Cardiac septum (tissue), 1 donor: ENCODE results near the gene MADD. TPM values are rescaled to one million over a fixed set of nuclear protein-coding genes. Genes with fewer than 3 reads are reported as not detected.
"Not testable (repeated sequence)": the region's sequence is repeated elsewhere in the genome, so short reads cannot be mapped to it uniquely, and the experiment has no call there.

ENCODE experiments used
- DNase-seq: peaks from one replicate; pipeline ENCODE4 v3.0.0-alpha.2; 2020; ENCODE audit warnings: low spot score
- intact Hi-C: fragments of 100-400 bp; cut with DNase I; formaldehyde crosslinking; loops from one replicate; pipeline ENCODE4 v1.14.0; 2022
- total RNA-seq: library from RNA; stranded (reverse); fragmentation: NEBNext Ultra II Directional; extraction: Animal tissue kit (Norgen Biotek cat#: 25700); gene quantifications from one replicate; pipeline ENCODE4 v1.2.1, GENCODE V29; 2021
- donor health status: DM: no; HTN: no; CAD: no.

Gene MADD
- total RNA-seq, 1 donor from 2014 or later: 33.1 TPM

DNA sequence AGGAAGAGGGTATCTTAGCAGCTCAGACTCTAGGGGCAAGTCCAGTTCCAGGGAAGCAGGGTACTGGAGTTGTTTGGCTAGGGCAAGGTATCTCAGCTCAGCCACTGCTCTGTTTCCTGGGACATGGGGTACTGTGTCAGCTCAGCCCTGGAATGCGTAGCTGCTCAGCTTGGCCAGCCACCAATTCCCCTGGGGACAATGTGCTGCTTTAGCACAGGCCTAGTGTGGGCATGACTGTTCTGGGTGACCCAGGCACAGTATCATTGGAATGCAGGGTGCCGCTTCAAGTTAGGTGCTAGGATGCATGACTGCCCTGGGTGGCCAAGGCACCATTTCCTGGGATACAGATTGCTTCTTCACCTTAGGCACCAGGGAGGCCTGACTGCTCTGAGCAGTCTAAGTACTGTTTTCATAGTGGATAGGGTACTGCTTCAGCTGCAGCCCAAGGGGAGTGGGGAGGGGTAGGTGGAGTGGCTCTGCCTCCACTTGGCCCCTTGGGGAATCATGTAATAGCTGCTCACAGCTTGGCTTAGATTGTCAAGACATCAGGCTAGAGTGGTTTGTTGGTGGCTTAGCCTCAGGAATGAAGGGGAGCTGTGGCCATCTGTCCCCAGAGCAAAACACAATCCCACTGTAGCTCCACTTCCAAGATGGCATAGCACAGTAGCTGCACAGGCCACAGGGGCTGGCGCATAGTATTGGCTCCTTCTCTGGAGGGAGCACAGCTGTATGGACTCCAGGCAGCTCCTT is 36.0 kb downstream of the MADD start:
- DNase-seq: peak; percentile 86
- intact Hi-C loops: loop anchor here (5.0 kb wide), 1 partner anchor 34 kb away; the partner anchor contains the start of gene MADD

DNA sequence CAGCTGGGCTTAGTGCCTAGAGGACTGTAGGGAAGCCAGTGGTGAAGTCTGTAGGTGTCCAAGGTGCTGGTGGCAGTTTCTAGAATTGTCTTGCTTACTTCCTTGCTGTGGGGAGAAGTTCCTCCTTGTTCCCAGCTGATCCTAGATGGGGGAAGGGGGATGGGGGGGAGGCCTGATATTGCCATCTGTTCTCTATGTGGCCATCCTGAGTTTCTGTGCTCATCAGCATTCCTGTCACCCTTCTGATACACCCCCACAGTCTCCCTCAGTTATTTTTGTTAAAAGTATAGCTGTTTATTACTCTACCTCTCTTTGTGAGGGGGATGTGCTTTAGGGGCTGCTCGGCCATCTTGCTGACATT is 36.5 kb downstream of the MADD start:
- intact Hi-C loops: loop anchor here (5.0 kb wide), 1 partner anchor 34 kb away; the partner anchor contains the start of gene MADD

DNA sequence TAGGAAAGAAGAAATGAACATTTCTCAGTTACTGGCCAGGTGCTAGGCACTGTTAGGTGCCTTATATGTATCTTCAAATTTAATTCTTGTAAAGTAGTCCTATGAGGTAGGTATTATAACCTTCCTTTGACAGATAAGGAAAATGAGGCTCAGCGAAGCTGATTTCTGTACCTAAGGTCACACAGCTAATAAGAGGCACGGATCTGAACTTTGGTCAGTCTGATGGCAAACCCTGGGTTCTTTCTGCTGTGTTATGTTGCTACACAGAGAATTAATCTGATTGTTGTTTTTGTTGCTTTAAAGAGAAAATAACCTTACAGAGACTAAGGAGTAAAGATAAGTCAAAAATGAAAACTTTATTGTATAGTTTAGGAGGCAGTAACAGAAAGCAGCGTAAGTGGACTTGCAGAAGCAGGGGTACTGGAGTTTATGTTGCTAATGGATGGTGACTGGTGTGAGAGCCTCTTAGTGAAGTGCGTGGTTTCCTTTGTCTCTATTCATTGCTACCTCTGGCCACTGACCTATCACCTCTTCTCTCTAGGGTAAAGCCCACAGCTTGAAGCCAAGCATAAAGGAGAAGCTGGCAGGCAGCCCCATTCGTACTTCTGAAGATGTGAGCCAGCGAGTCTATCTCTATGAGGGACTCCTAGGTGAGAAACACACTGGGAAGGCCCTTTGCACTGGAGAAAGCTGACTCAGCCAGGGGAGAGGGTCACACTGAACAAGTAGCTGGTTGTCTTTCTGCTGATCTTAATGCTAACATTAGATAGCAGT is 38.3 kb downstream of the MADD start:
- peak; percentile 35 for DNase-seq
- intact Hi-C loops: loop anchor here (5.0 kb wide), 1 partner anchor 36 kb away; the partner anchor contains the start of gene MADD

More for the DNA sequence above, 36.5 kb downstream of the MADD start:
- peak; percentile 29 for DNase-seq

DNA sequence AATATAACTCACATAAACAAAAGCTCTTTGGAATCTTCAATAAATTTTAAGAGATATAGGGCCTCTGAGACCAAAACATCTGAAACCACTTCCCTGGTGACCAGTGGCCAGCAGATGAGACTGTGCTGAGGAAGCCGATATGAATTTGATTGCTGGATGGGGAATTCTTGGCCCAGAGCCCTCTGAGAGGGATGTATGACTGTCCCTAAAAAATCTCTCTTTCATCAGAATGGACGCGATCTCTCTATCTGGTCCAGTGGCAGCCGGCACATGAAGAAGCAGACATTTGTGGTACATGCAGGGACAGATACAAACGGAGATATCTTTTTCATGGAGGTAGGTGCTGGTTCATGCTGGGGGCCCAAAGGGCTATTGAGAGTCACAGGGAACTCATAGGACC is 45.1 kb downstream of the MADD start:
- intact Hi-C loops: no loop called here
- DNase-seq: peak; percentile 9

DNA sequence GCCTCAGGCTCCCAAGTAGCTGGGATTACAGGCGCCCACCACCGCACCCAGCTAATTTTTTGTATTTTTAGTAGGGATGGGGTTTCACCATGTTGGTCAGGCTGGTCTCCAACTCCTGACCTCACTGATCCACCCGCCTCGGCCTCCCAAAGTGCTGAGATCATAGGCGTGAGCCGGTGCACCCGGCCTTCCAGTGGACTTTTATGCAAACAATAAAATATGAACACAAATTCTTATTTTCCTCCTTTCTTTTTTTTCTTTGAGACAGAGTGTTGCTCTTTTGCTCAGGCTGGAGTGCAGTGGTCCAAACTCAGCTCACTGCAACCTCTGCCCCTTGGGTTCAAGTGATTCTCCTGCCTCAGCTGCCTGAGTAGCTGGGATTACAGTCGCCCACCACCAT is 46.6 kb downstream of the MADD start:
- intact Hi-C loops, DNase-seq: not testable (repeated sequence)

DNA sequence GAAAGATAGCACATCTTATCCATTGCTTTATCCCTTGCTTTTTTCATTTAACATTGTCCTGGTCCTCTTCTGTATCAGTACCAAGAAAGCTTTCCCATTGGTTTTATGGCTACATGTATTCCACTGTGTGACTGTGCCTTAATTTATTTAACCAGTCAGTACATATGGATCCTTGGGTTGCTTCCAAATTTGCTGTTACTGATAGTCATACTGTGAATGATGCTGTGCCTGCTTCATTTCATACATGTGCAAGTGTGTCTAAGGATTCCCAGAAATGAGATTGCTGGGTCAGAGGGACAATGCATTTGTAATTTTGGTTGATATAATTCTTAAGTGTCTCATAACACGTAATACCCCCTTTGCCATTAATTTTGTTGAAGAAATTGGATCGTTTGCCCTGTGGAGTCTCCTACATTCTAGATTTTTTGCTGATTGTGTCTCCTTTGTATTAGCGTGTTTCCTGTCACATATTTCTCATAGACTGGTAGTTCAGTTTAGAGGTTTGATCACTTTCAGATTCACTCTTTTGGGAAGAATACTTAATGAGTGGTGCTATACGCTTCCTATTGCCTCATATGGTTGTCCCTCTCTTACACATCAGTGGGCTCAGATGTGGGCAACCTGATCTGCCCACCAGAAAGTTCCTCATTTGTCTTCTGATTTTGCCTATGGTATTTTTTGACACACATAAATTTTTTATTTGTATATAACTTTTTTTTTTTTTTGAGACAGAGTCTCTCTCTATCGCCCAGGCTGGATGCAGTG is 47.3 kb downstream of the MADD start:
- DNase-seq: peak; percentile 6
- intact Hi-C loops: no loop called here

DNA sequence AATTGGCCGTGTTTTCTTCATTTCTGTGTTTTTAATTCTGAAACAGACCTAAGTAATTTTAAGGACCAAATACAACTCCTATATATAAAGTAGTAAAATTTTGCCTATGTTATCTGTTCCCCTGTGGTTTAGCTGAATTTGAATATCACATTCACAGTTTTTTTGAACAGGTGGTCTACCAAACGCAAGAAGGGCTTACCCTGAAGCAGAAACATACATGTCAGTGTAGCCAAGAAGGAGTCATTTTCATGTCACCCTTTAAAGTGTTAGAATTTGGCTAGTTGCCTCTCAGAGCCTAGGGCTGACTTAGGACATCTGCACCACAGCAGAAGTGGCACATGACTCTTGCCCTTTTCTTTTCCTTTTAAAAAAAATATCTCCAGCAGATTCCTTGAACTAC is 48.2 kb downstream of the MADD start:
- peak; percentile 31 for DNase-seq
- intact Hi-C loops: no loop called here

DNA sequence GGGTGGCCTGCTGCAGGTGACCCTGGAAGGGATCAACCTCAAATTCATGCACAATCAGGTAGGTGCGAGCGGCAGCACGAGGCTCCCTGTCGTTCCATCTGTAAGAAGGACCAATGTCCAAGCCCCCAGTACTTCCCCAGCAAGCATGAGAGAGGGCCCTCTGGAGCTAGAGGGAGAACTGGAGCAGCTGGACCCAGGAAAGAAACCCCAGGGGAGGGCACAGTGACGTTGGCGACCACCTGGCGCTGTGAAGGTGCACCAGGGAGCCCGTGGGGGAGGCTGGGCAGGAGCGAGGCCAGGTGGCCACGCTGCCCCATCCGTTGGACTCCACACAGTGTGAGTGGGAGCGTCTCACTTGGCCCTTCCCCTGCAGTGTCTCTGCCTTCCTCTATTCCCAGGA is 54.6 kb downstream of the MADD start:
- intact Hi-C loops: loop anchor here (5.0 kb wide), 1 partner anchor 47 kb away; no protein-coding TSS in a partner anchor
- peak; percentile 68 for DNase-seq

DNA sequence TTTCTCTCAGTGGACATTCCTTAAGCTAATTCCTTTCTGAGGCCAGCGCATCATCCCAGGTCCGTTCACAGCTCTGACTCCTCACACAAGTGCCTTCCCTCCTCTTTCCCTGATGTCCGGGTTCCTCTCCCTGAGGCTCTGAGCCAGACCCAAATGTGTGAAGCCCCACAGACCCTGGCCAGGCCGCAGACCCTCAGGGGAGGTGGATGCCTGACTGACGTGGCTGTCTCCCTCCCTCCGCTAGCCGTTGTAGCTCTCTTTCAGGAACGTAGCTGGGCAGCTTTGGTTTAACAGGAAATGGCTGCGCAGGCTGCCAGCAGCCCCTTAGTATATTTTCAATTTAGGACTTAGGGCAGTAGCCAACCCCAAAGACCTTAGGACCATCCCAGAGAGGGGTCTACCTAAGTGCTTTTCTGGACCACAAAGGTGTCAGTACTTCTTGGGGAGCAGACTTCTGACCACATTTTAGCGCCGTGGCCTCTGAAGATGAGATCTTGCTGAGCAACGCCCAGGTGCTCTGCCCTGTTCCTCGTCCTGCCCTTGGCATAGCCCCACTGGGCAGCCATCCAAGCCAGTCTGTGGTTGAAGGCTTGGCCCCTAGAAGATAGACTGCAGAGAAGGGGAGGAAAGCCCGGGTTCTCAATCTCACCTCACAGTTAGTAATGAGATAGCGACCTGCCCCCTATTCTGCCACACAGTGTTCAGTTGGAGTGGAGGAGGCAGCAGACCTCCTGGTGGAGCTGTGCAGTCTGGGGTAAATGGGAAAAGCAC is 55.5 kb downstream of the MADD start:
- intact Hi-C loops: no loop called here

DNA sequence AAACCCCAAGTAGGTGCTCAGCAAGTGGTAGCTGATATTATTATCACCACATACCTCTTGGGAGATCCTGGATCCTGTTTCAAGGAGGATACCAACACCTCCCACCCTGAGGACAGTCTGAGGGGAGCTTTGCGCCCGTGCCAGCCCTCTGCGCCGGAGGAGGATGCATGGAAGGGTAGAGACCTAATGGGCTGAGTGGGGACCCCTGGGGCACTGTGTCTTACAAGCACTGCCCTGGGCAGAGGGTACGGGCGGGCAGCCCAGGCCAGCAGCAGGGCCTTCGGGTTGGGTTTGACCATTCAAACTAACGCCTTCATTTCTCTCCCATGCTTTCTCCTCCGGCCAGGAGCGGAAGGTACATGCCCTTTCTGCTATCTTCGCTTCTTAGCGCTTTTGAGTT is 56.3 kb downstream of the MADD start:
- intact Hi-C loops: no loop called here
- DNase-seq: peak; percentile 72

More for the DNA sequence above, 55.5 kb downstream of the MADD start:
- peak; percentile 66 for DNase-seq

DNA sequence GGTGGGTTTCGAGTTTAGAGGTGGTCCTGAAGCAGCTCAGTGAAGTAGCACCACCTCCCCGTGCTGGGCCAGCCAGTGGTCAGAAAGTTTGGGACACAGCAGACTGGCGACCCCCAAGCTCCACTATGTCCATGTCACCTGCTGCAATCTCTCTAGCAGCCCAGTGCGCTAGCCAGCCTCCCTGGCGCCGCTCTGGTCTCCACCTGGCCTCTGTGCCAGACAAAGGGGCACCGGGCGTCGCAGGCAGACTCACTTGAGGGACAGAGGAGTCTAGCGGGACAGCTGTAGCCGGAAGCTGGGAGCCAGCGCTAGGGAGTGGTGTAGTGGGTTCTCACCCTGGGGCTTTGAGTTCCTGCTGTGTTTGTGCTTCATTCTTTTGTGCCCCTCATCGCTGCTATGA is 57.1 kb downstream of the MADD start:
- DNase-seq: peak; percentile 57
- intact Hi-C loops: no loop called here

DNA sequence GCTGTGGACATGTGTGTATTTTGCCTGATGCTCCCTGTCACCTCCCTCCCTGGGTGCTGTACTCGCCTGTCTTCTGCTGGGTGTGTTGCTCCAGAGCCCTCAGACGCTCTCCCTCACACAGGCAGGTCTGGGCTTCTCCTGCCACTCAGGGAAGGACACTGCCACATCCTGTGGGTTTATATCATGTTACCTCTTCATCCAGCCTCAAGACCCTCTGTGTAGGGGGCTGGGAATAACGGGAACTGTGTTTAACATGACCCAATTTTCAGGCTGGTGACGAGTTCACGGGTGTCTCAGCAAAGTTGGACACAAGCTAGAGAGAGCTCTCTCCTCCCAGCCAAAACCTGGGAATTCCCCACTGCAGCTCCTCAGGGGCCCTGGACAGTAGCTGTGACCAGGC is 58.0 kb downstream of the MADD start:
- intact Hi-C loops: no loop called here

DNA sequence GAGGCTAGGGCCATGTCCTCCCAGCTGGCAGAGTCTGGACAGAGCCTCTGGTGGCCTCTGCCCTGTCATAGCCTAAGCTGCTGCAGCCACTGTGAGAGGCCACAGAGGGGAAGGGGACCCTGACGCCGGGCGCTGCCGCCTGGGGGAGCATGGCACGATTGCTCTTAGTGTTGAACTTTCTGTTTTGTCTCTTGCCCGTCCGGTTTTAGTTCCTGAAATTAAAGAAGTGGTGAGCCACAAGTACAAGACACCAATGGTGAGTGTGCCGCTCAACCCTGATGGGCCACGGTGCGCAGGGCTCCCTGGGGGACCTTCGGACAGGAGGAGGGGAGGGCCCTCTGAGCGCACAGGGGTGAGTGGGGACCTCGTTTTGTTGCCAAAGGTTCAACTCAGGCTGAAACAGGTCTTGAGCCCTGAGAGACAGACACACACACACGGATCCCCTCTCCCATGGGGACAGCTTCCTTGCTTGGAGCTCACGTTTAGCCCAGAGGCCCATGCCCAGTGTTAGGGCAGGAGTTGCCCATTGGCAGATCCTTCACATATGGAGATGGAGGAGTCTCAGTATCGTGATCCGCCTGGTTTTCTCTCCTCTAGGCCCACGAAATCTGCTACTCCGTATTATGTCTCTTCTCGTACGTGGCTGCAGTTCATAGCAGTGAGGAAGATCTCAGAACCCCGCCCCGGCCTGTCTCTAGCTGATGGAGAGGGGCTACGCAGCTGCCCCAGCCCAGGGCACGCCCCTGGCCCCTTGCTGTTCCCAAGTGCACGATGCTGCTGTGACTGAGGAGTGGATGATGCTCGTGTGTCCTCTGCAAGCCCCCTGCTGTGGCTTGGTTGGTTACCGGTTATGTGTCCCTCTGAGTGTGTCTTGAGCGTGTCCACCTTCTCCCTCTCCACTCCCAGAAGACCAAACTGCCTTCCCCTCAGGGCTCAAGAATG is 58.8 kb downstream of the MADD start:
- intact Hi-C loops: no loop called here
- no peak for DNase-seq

More for the DNA sequence above, 58.0 kb downstream of the MADD start:
- no peak for DNase-seq

DNA sequence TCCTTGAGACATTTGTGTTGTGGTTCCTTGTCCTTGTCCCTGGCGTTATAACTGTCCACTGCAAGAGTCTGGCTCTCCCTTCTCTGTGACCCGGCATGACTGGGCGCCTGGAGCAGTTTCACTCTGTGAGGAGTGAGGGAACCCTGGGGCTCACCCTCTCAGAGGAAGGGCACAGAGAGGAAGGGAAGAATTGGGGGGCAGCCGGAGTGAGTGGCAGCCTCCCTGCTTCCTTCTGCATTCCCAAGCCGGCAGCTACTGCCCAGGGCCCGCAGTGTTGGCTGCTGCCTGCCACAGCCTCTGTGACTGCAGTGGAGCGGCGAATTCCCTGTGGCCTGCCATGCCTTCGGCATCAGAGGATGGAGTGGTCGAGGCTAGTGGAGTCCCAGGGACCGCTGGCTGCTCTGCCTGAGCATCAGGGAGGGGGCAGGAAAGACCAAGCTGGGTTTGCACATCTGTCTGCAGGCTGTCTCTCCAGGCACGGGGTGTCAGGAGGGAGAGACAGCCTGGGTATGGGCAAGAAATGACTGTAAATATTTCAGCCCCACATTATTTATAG is 59.6 kb downstream of the MADD start:
- intact Hi-C loops: no loop called here
- DNase-seq: no peak

DNA sequence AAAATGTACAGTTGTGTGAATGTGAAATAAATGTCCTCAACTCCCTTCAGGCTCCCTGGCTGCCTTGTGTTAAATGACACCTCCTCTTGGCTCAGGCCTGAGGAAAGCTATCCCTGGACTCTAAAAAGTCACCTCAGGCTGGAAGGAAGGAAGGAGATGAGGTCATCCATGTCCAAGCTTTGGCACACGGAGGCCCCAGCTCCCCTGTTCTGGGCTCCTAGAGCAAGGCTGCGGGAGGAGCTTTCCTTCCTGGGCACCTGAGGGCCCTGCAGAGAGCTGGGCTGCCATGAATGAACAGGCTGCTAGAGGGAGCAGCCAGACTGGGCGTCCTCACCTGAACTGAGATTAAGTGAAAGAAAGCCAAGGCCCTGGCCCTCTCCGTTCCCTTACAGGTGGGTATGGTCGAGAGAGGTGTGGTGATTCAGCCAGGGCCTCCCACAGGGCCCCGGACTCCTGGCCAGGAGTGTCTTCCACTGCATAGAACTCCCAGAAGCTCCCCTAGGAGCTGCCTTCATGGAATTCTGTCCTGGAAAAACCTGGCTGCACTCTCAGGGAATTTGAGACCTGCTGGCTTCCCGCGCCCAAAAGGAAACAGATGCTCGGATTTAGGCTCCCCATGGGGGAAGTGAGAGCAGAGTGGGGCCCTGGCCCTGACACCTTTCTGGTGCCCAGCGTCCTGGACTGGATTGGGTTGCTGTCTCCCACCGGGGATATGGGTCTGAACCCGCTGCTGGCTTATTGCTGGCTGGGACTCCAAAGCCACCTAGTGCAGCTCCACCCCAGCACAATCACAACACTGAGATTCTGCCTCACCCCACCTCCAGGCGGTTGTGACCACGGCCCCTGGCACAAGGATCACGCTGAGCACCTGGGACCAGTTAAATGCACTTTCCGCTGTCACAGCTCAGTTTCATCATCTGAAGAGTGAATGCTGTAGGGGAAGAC is 60.3 kb downstream of the MADD start:
- no peak for DNase-seq
- intact Hi-C loops: no loop called here

DNA sequence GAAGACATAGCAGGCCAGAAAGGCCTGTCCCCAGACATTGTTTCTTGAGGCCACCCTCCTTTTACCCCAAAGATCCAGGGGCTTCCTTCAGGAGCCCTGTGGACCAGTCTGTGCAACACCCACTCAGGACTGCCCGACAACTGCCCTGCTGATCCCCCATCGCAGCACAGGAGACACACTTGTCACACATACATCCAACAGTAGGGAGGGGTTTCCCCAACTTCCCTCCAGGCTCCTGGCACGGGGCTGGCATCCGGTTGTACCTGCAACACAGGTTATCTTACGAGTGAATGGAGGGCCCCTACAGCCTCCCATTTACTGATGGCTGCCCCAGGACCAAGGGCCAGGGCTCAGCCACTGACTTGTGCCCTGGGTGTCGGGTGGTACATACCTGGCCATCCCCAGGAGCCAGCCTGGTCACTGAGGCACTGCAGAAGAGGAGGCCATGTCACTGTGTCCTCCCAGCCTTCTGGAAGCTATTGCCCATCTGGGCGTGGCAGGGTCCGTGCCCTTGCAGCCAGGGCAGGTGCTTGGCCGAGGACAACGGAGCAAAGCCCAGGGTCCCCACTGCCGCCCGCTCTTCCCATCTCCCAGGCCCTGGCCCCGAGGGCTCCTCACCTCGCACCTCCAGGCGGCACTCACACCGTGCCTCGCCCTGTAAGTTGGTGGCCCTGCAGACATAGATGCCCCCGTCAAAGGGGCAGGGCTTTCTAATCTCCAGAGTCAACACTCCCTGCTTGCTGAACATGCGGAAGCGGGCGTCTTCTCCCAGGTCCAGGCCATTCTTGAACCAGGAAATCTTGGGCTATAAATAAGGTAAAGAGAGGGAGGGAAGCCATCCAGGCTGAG is 61.7 kb downstream of the MADD start:
- no peak for DNase-seq
- intact Hi-C loops: no loop called here
